HG03432 (cell line): ENCODE measurements around the gene NARF.
"Not testable (repeated sequence)": the region's sequence is repeated elsewhere in the genome, so short reads cannot be mapped to it uniquely, and the experiment has no call there.

Experiments used
- ATAC-seq: cut with Tn5 transposase; IDR thresholded peaks from one replicate; pipeline ENCODE4 v1.9.1; 2021; ENCODE audit warnings: mild to moderate bottlenecking, moderate library complexity; ENCODE audit not compliant: unreplicated experiment

The NARF gene

DNA sequence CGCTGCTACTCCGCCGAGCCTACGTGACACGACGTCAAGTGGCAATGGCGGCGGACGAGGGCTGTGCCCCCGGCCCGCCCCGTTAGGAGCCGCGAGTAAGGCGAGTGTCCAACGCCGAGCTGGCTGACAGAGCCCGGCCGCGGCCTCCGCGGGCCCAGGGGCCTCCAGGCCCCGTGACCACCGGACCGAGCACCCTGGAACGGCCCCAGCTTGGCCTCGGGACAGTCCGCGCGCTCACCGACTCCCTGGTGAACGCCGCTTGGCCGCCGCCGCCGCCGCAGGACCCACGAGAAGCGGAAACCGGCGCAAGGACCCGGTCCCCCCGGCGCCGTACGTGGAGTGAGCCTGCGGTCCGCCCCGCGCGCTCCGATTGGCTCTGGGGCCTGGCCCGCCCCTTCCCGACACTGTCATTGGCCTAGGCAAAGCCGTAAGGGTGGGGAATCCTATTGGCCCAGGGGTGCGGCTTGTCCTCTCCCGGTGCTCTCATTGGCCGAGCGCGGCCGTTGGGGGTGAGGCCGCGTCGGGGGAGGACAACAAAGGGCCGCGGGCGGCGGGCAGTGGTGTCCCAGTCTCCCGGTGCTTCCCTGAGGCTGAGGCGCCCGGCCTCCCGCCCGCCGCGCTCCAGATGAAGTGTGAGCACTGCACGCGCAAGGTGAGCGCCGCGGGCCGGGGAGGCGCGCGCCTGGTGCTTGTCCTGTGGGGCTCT, at the start of gene NARF:
Gene NARF (plus strand): TSS at position 563 of the 706 bp plus-strand sequence. CDS start 63 bp downstream, at position 626.
- peak; percentile 91 for ATAC-seq

DNA sequence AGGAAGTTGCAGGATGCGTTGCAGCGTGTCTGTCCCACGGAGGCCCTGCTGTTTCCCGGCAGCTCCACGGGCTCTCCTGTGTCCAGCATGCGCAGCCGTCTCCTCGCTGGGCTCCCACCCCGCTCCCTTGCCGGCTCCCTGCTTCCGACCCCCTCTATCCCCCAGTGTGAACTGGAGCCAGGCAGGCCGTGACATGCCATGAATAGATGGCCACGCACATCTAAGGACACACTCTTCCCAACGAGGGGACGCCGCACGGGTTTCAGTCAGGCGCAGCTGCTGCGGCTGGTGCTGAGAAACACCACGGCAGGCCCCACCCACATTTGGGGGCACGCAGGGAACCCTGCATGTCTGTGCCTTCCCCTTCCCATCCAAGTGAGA, 49.6 kb upstream of the NARF start:
- no peak for ATAC-seq

GRCh38 chr17:82410014-82410716, 48.4 kb upstream of the NARF start:
- ATAC-seq, result no peak

DNA sequence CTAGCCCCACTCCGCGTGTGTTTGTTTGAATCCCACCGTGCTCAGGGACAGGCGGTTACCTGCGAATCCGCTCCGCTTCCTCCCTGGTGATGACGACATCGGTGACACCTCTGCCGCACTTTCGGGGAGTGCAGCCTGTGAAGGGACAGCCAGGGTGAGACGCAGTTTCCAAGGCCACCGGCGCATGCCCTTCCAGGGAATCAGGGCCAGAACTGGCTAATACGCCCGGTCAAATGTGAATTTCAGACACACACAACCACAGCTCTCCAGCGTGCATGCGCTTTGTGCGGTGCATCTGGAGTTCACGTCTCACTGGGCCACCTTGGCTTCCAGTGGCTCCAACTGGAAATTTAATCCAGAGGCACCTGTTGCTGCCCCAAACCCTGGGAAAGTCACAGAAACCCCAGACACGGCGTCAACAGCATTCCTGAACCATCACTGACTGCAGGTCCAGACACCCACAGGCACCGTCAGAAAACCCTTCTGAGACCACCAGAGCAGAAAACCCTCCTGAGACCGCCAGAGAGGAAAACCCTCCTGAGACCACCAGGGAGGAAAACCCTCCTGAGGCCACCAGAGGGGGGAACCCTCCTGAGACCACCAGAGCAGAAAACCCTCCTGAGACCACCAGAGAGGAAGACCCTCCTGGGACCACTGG, 47.0 kb upstream of the NARF start:
- no peak for ATAC-seq

GRCh38 chr17:82412081-82412480, 46.5 kb upstream of the NARF start:
- not testable (repeated sequence) for ATAC-seq

DNA sequence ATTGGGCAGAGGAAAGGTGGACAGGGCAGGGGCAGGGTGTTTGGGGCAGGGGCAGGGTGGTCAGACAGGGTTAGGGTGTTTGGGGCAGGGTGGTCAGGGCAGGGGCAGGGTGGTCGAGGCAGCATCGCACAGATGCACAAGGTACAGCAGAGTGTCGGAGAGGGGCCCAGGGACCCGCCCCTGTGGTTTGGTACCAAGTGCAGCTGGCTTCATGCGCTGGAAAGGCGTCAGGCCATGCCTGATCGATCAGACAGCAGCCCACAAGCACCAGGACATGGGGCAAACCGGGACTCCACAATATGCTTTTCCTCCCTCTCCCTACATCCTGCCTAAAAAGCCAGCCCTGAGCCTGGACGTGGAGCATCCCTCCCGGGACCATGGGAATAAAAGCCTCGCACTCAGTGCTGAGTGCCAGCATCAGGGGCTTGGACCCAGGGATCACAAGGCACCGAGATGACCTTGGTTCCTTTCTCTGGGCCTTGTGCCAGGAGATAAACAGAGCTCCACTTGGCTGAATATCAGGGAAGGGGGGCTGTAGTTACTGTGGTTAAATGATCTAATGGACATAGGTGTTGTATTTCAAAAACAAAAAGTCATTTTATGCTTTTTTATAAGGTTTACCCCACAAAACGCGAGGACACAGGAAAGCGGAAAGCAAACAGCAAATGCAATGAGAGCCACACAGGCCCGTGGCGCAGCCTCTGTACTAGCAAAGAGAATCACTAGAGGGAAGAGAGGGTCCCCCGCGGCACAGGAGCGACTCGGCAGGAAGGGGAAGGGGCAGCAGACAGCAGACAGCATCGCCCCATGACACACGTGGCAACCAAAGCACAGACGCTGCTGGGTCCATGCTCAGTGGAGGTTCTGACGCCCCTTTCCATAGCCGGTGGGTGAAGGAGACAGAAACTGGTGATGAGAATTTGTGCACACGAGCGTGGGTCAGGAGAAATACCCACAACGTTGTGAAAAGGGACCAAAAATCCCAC, 45.7 kb upstream of the NARF start:
- ATAC-seq, result no peak

DNA sequence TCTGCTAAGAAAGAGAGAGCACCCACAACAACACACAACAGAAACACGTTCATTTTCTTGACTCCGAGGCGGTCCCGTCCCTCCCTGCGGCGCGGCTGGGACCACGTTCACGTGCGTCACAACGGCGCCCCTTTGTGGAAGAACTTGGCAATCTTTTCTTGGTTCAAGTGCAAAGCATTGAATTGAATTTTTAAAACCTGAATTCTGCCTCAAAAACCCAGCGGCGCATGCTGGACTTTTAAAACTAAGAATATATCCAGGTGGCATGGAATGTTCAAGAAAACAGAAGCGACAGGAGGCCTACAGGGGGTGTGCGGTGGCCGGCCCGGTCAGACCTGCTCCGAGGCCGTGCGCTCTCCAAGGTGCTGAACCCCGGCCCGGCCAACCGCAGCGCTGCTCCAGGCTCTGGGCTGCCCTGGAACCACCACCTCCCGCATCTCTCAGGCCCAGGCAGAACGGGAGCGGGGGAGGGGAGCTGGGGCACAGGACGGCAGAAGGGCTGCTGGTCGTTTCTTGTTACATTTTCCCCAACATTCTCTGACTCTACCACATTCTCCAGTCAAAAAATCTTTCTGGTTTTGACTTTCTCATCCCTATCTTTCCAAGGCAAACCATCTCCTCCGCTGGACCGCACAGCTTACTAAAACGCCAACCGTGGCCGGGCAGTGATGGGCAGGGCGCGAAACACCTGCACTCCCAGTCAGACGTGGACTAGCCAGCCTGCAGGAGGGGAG, 43.8 kb upstream of the NARF start:
- no peak for ATAC-seq

- ATAC-seq, result no peak
Observed at GRCh38 chr17:82415336-82415735, 43.2 kb upstream of the NARF start.

DNA sequence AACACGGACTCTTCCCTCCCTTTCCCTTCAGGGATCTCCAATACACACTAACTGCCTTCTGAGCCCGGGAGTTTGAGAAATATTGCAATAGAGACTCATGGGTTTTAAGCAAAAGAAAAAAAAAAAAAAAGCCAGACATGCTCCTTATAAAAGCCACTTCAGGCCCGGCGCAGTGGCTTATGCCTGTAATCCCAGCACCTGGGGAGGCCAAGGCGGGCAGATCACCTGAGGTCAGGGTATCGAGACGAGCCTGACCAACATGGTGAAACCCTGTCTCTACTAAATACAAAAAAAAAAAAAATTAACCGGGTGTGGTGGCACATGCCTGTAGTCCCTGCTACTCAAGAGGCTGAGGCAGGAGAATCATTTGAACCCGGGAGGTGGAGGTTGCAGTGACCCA, 42.8 kb upstream of the NARF start:
- no peak for ATAC-seq

- ATAC-seq, result no peak
Observed at GRCh38 chr17:82416264-82416663, 42.3 kb upstream of the NARF start.

DNA sequence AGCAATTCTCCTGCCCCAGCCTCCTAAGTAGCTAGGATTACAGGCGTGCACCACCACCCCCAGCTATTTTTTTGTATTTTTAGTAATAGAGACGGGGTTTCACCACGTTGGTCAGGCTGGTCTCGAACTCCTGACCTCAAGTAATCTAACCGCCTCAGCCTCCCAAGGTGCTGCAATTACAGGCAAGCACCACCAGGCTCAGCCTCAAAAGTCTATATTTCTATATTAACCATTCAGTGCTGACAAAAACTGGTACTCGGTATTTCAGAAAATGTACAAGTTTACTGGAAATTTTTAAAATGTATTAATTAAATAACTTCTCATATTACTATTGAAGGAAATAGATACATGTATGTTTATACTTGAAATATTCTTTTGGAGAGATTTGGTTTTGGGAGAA, 41.8 kb upstream of the NARF start:
- no peak for ATAC-seq

DNA sequence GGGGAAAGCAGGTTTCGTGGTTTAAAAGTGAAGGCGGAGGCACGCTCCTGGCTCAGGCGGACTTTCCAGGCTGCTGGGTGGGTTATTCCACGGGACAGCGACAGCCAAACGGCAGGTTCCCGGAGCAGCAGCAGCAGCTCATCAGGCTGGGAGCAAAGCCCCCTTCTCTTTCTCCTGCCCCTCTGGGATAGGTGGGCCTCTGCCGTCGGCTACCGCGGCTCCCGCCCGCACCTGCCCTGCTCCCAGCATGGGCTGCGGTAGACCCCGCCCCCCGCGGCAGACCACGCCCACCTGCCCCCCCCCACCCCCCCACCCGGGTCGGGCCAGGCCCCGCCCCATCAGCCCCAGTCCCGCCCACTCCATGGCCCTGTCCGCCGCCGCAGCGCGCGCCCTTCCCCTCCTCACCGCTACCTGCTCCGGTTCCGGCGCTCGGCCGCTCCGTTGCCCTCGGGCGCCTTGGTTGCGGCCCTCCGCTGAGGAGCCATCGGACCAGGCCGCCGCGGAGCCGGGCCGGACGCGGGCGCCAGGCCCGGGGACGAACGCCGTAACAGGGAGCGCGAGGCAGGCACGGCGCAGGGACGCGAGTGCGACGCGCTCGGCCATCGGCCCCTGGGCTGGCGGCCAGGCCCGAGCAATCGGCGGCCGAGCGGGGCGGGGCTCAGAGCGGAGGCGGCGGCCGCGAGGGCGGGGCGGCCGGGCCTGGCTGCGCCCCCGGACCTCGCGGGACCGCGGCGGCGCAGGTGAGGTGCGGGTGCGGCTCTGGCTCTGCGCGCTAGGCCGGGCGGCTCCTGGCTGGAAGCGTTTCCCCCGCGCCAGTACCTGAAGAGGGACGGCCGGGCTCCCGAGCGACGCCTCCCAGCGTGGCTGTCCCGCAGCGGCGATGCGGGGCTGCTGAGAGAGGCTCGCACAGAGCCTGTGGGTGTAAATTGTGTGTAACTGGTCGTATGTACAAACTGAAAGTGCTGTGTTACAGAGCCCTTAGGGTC, 40.2 kb upstream of the NARF start, which contains the start of the genes HEXD and OGFOD3:
Gene HEXD (plus strand): TSS at position 347 of the 986 bp plus-strand sequence. CDS start 1,453 bp downstream, outside the sequence.
Gene OGFOD3 (minus strand): TSS at position 586 of the 986 bp plus-strand sequence. CDS start 101 bp downstream, at position 485.
- ATAC-seq, result peak; percentile 86

- ATAC-seq, result no peak
Observed at GRCh38 chr17:82419540-82419939, 39.0 kb upstream of the NARF start.

- ATAC-seq, result no peak
Observed at GRCh38 chr17:82424001-82424862, 34.3 kb upstream of the NARF start.

DNA sequence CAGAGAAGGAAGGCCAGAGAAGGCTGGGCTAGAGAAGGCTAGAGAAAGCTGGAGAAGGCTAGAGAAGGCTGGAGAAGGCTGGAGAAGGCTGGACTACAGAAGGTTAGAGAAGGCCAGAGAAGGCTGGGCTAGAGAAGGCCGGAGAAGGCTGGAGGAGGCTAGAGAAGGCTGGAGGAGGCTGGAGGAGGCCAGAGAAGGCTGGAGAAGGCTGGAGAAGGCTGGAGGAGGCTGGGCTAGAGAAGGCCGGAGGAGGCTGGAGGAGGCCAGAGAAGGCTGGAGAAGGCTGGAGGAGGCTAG, 33.7 kb upstream of the NARF start:
- ATAC-seq, result no peak

DNA sequence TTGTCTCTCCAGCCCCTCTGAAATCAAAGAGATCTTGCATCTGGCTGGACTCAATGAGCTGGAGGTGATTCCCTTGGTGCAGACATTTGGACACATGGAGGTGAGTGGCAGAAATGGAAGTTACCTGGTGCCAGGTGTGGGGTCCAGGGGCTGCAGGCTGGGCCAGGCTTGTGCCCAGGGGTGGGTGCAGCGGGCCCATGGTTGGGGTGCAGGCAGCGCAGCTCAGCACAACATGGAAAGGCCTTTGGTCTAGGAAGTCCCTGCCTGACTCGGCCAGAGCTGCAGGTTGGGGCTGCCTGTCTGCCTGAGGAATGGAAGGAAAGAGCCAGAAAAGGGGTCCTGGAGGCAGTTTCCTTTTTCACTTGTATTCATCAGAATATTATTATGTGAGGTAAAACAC, 30.0 kb upstream of the NARF start:
- no peak for ATAC-seq

- no peak for ATAC-seq
Observed at GRCh38 chr17:82429824-82430223, 28.7 kb upstream of the NARF start.

GRCh38 chr17:82432017-82432416, 26.5 kb upstream of the NARF start:
- no peak for ATAC-seq
